T-helper 9 cell (primary cell): Measurements from ENCODE around the gene HCN3.
"Not testable (repeated sequence)": the region's sequence is repeated elsewhere in the genome, so short reads cannot be mapped to it uniquely, and the experiment has no call there.

Experiments
- DNase-seq: peaks from one replicate; pipeline ENCODE4 v3.0.0-alpha.2; 2020

HCN3 gene

DNA sequence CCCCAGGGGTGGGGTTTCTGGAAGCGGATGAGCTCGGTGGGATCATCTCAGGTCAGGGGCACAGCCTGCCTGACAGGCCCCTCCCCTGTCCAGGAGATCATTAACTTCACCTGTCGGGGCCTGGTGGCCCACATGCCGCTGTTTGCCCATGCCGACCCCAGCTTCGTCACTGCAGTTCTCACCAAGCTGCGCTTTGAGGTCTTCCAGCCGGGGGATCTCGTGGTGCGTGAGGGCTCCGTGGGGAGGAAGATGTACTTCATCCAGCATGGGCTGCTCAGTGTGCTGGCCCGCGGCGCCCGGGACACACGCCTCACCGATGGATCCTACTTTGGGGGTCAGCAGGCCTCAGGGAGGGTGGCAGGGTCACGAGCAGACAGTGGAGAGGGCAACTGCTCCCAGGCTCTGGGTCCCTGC is 8.4 kb downstream of the HCN3 start:
- DNase-seq: no peak

DNA sequence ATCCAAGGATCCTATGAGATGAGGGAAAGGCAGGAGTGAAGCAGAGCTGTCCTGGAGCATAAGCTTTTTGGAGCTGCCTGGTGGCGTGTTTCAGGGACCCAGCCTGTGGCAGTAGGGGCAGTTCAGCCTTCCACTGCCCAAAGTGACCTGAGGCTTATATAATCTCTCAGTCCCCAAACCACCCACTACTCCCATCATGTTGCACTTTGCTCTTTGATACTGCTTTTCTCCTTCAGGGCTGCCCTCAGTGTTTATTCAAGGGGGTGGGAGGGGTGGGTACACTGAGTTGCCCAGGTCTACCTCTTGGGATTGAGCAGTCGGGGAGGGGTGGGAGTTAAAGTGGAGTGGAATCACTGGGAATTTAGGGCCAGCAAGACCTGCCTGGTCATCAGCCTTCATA is 9.3 kb downstream of the HCN3 start:
- DNase-seq: no peak

GRCh38 chr1:155287987-155288543 is 10.8 kb downstream of the HCN3 start:
- no peak for DNase-seq

- not testable (repeated sequence) for DNase-seq
These were observed 13.7 kb downstream of the HCN3 start for GRCh38 chr1:155291006-155291405.

- DNase-seq: no peak
These were observed 16.0 kb downstream of the HCN3 start for GRCh38 chr1:155293086-155293749.

GRCh38 chr1:155294520-155295182 is 17.4 kb downstream of the HCN3 start:
- no peak for DNase-seq

DNA sequence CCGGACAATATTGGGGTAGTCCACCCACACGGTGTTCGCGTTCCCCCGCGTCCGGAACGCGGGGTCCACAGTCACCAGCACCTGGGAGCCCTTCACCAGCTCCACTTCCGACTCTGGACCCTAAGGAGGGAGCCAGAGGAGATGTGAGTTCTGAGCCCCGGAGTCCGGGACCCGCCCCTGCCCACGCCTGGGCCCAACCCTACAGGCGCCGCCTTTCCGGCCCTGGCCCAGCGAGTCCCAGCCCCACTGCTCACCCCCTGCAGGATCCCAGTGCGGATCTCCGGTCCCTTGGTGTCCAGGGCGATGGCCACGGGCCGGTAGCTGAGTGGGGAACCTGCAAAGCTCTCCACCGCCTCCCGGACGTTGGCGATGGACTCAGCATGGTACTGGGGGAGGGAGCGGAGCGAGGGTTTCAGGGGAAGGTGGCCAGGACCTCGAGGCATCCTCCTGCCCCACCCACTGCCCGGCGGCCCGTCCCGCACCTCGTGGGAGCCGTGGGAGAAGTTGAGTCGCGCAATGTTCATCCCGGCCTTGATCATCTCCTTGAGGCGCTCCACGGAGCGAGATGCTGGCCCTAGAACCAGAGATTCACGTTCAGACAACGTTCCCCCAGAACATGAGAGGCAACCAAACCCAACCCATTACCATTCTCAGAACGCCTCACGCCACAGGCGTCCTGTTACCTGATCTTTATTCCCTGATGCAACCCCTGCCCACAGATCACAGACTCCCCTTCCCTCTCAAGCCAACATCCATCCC is 18.1 kb downstream of the HCN3 start:
- no peak for DNase-seq

DNA sequence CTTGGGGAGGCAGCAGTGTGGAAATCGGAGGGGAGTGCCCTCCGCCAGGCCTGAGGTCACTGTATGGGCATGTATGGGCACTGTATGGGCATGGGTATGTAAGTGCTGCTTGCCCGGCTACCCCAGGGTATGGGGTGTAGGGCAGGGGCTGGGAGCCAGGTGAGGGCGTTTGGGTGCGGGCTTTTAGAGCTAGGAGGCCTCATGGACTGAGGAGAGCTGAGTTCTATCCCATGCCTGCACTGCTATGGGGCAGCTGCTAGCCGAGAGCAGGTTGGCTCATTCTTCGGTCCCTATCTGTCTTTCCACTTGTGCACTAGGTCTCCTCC is 18.6 kb downstream of the HCN3 start:
- DNase-seq: no peak

GRCh38 chr1:155296661-155297060 is 19.4 kb downstream of the HCN3 start:
- no peak for DNase-seq

- no peak for DNase-seq
These were observed 20.1 kb downstream of the HCN3 start for GRCh38 chr1:155297384-155297783.

DNA sequence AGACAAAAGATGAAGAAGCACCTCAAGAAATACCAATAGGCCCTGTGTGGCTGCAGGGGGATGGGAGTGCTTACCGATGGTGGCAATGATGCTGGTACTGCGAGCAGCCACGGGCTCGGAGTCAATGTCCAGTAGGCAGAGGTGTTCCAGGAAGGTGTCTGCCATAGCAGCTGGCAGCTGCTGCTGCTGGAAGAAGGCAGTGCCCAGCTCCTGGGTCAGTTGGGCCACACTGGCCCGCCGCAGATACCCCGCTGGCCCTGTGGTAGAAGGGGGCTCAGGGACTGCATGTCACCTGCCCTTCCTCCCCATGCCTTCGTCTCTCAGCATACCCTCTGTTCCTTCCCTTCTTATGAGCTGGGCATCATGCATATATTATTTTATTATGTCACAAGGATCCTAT is 22.8 kb downstream of the HCN3 start:
- no peak for DNase-seq

- DNase-seq: no peak
These were observed 23.5 kb downstream of the HCN3 start for GRCh38 chr1:155300553-155301329.

GRCh38 chr1:155301342-155301841 is 24.1 kb downstream of the HCN3 start, which contains the start of gene PKLR:
PKLR (minus strand) TSS chr1:155301438; CDS start chr1:155301395, 43 bp downstream.
- DNase-seq: no peak

DNA sequence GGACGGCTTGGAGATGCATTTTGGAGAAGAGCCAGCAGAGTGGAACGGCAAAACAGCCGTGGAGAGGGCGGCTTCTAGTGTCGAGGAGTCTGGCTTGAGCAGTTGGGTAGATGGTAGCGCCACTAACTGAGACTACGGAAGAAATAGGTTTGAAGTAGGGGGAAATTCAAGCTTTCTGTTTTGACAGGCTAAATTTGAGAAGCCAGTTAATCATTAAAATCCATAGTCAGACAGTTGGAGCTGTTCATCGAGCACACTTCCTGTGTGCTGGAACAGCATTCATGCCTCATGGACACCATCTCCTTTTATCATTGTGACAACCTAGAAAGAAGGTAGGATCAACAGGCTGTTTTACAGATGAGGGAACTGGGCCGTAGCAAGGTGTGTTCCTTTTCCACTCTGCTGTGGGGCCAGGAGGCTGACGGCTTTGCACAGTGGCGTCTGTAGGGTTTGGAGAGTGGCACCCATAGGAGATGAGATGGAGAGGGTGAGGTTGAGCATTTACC is 27.3 kb downstream of the HCN3 start:
- DNase-seq: no peak

- DNase-seq: no peak
These were observed 28.7 kb downstream of the HCN3 start for GRCh38 chr1:155305881-155306391.

DNA sequence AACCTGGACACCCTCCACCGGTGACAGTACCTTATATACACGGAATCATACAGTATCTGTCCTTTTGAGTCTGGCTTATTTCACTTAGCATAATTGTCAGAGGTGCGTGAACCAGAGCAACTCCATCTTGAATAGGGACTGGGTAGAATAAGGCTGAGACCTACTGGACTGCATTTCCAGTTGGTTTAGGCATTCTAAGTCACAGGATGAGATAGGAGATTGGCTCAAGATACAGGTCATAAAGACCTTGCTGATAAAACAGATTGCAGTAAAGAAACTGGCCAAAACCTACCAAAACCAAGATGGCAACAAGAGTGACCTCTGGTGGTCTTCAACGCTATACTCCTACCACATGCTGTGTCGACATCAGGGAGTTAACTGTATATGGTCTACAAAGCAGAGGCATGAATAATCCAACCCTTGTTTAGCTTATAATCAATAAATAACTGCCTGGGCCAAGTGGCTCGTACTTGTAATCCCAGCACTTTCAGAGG is 30.0 kb downstream of the HCN3 start:
- DNase-seq: no peak

- peak; percentile 94 for DNase-seq
These were observed 31.5 kb downstream of the HCN3 start, which contains the start of gene FDPS for GRCh38 chr1:155308493-155309422. FDPS (plus strand) TSS chr1:155308866; CDS start chr1:155309790, 924 bp downstream.

GRCh38 chr1:155309423-155310021 is 32.3 kb downstream of the HCN3 start:
- no peak for DNase-seq

DNA sequence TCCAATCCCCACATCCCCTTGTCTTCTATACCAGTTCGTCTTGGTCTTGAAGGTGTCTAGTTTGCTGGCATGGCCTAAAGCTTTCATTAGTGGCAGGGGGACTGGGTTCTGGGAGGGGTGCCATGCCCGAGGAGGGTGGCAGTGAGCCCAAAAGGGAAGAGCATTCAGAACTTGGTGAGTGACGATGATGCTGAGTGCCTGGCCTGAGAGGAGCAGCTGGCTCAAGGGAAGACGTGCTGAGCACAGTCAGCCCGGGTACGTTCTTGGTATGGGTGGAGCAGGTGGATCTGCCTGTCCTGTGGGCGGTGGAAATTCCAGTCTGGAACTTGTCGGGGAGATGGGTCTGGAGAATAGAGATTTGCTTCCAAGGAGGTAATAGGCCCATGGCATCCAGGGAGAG is 36.0 kb downstream of the HCN3 start:
- no peak for DNase-seq

DNA sequence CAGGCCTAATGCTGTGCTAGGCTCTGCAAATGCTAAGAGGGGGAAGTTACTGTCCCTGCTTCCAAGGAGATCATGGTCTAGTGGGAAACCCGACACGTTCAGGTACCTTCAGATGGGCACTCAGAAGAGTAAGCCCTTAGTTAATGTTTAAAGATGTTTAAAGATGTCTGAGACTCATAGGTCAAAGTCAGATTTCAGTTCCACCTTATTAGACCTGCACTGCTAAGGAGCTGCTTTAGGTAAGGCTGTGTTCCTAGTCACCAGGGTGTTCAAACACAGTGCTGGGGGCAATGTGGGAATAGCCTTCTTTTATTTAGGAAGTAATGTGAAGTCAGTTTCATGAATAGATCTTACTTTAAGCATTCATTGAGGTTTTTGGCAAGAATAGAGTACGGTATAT is 39.7 kb downstream of the HCN3 start:
- no peak for DNase-seq
